HG02763 (cell line): Measurements from ENCODE around the gene MFSD6.

ENCODE experiments used
- ATAC-seq: cut with Tn5 transposase; IDR thresholded peaks from one replicate; pipeline ENCODE4 v1.9.1; 2021; ENCODE audit warnings: mild to moderate bottlenecking, moderate library complexity; ENCODE audit not compliant: unreplicated experiment

The MFSD6 gene

DNA sequence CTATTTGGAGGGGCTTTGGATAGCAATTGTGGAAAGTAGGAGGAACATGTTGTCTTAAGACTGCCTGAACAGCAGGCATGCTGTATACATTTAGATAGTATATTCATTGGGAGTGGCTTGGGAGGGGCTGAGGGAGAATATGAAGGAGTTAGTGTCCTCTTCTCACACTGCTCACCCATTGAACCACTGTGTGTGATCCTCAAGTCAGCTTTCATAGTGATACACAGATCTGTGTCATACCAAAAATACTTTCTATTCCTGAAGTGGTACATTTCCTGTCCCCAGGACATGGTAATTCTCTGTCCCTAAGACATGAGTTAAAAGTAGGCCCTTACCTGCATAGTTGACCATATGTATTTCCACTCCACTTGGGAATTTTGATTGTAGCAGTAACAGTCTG lies 116.8 kb downstream of the MFSD6 start:
- ATAC-seq = no peak

- ATAC-seq = no peak
Observed at GRCh38 chr2:190526105-190526750, 118.1 kb downstream of the MFSD6 start.

- ATAC-seq = no peak
Observed at GRCh38 chr2:190527214-190527613, 119.1 kb downstream of the MFSD6 start.

- ATAC-seq = no peak
Observed at GRCh38 chr2:190527918-190528317, 119.8 kb downstream of the MFSD6 start.

DNA sequence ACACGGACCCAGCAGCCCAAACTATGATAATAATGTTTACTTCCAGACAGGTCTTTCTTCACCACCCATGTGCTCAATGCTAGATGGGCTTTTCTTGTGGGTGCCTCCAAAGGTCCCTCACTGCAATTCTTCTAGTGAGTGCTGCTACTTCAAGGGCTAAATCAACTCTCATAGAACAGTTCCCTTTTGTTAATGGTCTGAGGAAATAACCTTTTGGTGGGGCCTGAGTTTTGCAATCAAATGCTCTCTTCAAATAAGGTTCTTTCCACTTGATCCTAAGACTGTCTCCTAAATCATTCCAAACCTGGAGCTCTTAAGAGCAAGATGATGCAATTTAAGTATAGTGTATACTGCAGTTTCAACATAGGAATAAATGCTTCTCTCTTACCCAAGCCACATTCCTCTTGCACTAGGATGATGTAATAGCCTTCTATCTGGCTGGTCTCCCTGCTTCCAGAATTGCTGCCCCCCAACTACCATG lies 120.4 kb downstream of the MFSD6 start:
- ATAC-seq = no peak

GRCh38 chr2:190529486-190530247 lies 121.5 kb downstream of the MFSD6 start:
- no peak for ATAC-seq

GRCh38 chr2:190530248-190530900 lies 122.2 kb downstream of the MFSD6 start:
- ATAC-seq = no peak

DNA sequence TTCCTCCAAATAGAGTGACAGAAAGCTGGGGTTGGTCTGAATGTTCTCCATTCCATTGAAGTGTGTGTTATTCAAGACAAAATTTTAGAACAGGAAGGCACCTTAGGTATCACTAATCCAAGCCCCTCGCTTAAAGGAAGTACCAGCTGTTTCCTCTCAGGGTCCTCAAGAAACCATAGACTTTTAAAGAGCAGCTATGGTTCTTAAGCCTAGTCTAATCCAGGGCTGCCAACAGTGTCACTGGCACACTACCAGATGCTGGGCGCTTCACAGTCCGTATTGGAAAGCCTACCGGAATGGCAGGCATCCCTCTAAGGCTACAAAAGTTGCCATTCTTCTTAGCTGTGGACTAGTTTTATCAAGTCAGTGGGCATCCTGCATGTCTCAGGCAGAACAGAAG lies 124.4 kb downstream of the MFSD6 start:
- no peak for ATAC-seq

- no peak for ATAC-seq
Observed at GRCh38 chr2:190533175-190533967, 125.2 kb downstream of the MFSD6 start.

DNA sequence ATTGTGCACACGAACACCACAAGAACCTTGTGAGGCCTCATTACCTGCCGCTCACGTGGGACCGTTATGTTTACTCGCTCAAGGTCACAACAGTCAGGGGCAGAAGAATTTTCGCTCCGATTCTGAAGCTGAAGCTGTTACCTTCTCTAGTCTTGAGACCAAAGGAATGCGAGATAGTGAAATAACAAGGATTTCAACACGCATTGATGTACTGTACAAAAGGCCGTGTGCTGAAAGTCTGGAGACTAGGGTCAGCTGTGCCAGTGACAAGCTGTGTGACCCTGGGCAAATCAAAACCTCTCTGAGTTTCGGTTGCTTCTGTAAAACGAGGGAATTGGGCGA lies 125.8 kb downstream of the MFSD6 start:
- ATAC-seq = peak; percentile 14

GRCh38 chr2:190534310-190535120 lies 126.4 kb downstream of the MFSD6 start, which contains the start of gene NEMP2:
Gene NEMP2, minus strand, starts transcription at chr2:190534722. Its CDS starts 67 bp downstream, at chr2:190534655.
- peak; percentile 70 for ATAC-seq

- ATAC-seq = peak; percentile 0
Observed at GRCh38 chr2:190535121-190535439, 126.9 kb downstream of the MFSD6 start.

DNA sequence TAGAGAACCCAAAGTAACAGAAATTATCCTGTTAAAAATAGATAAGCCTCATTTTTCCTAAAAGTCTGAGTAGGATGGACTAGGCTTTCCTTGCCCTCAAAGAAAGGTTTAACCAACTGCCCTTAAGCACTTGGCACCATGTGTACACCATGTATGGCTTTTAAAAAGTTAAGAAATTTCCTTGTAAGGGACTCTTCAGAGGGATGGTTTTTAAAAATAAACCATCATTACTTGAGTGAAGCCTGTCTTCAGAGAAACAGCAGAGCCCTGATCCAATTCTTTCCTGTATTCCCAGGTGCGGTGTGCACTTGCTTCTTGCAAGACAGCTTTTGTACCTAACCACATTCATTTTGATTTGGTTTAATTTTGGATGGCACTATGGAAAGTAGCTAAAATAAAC lies 127.4 kb downstream of the MFSD6 start:
- ATAC-seq = no peak

DNA sequence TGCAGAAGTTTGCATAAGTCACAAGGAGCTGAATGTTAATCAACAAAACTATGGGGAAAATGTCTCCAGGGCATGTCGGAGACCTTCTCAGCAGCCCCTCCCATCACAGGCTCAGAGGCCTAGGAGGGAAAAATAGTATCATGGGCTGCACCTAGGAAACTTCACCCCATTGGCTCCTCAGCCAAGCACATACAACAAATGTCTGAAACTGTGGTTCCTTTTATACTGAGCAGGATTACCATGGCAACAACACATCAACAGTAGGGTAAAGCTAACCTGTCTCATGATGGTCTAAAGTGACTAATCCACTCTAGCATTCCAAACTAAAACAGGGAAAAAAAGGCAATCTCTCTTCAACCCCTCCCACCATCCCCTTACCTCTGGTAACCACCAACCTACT lies 129.6 kb downstream of the MFSD6 start:
- no peak for ATAC-seq

- no peak for ATAC-seq
Observed at GRCh38 chr2:190538201-190538600, 130.0 kb downstream of the MFSD6 start.

DNA sequence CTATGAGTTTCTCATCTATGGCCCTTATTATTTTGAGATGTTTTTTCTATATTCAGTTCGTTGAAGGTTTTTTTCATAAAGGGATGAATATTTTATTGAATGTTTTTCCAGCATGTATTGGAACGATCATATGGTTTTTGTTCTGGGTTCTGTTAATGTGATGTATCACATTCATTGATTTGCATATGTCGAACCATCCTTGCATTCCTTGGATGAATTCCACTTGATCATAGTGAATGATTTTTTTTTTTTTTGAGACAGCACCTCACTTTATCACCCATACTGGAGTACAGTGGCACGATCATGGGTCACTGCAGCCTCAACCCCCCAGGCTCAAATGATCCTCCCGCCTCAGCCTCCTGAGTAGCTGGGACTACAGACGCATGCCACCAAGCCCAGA lies 131.9 kb downstream of the MFSD6 start:
- ATAC-seq = no peak

DNA sequence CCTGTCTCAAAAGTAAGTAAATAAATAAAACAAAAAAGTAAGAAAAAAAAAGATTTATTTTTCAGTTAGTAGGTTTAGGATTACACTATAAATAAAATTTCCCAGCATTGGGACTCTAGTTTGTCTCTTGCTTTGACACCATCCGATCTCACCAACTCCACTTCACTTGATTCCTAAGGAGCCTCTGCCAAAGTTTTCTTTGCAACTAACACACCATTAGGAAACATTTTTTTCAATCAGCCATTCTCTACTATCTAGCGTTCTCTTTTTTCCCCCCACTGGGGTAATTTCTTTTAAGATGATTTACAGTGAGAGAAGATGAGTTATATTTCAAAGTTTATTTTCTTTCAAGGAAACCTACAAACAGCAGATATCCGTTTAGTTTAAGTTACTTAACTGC lies 136.9 kb downstream of the MFSD6 start:
- no peak for ATAC-seq

- no peak for ATAC-seq
Observed at GRCh38 chr2:190545555-190546385, 137.6 kb downstream of the MFSD6 start.

GRCh38 chr2:190546734-190547133 lies 138.6 kb downstream of the MFSD6 start:
- no peak for ATAC-seq

GRCh38 chr2:190547886-190548285 lies 139.7 kb downstream of the MFSD6 start:
- ATAC-seq = no peak
